NCI-H345 treated with DMSO at 0.1 percent for 48 hours (cell line): ENCODE measurements around the gene HUS1B.
"Not testable (repeated sequence)": the region's sequence is repeated elsewhere in the genome, so short reads cannot be mapped to it uniquely, and the experiment has no call there.

Experiments
- DNase-seq: peaks from one replicate; lab custom pipeline; 2025; ENCODE audit not compliant: unreplicated experiment; lab: John Stamatoyannopoulos, UW

Gene HUS1B

DNA sequence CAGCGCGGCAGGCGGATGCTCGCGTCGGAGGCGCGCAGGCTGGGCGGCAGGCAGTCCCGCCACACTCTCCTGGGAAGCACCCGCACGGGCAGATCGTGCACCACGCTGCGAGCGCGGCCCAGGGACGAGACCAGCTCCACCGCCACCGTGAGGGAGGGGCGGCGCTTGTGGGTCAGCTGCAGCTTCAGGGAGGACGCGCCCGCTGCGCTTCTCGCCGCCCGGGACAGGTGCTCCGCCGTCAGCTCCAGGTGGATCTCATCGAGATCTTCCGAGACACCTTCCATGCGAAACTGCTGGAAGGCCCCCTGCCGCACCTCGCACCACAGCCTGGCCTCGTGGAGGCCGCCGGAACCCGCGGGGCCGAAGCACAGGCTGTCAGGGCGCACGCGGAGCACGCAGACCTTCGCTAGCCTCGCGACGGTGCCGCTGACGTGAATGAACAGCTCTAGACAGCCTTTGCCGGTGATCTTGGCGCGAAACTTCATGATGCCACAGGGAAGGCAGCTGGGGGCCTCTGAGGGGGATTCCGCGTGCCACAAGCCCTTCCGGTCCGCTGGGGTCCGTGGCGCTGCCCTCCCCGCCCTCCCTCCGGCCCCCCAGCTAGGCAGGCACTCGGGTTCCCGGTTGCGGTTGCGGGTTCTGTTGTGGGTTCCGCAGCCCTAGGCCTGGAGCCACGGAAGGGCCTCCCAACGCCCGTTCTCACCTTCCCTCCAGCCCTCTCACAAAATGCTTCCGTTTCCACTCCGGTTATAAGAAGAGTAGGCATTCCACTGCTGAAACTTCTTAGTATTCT lies at the start of gene HUS1B:
TSS of gene HUS1B (minus strand) at position 641 of the 793 bp plus-strand sequence. CDS start at position 485, 156 bp downstream.
- no peak for DNase-seq

DNA sequence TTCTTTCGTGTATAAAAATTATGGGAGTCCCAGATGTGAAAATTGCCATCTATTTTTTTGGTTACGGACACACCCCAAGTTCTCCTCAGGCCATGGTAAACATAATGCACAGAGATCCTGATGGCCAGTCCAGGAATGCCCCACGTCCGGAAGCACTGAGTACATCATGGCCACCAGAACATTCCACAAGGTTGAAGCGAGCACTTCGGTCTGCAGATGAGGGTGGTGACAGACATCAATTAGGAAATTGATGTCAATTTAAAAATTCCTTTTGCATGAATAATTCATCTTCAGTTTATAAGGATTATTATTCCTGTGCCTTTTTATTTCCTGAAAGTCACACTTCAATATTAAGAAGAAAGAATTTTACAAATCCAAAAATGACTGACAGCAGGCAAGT lies 49.2 kb upstream of the HUS1B start:
- DNase-seq: no peak

DNA sequence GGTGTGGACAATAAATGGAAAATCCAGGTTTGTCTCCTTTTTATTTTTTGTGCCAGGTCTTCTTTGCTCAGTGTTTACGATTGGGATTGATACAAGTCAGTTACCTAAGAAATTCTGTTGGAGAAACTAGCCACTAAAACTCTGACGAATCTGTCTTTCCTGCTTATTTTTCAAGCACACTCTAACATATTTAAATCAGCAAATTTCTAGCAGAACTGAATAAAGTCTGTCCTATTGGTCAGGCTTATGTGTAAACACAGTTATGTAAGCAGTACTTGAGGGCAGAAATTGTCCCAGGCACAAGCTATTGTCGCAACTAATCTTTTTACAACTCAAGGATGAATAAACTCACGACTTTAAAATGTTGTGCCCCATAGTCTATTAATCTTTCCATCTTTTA lies 48.1 kb upstream of the HUS1B start:
- no peak for DNase-seq

DNA sequence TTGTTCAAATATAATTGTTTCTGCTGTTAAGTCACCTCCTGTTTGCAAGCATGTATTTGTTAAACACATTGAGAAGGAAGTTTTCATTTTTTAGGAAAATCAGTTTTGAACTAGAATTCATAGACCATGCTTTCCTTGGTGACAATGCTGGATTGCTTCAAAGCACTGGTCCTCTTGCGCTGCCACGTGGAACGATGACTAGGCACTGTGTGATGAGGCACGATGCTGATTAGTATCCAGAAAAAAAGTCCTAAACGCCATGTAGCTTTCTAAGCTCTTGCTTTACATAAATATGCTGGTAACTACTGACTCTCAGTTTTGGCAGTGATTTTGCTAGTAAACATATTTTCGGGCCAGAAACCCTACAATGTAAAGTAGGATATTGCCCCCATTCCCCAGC lies 47.1 kb upstream of the HUS1B start:
- DNase-seq: no peak

DNA sequence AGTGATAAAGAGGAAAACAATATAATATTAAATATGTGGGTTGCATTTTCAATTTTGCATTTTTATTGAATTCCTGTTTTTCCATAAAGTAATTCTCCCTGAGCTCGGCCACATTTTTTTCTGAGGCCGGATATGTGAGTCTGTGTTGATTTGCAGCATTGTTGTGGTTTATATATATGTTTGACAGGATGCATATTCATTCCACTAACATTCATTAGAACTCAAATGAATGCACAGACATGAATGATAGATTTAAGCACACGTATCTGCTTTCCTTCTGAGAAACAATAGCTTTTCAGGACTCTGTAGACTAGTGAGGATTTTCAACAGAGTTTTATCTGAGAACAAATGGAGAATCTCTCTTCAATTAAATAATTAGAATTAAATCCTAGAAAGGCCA lies 46.7 kb upstream of the HUS1B start:
- DNase-seq: no peak

DNA sequence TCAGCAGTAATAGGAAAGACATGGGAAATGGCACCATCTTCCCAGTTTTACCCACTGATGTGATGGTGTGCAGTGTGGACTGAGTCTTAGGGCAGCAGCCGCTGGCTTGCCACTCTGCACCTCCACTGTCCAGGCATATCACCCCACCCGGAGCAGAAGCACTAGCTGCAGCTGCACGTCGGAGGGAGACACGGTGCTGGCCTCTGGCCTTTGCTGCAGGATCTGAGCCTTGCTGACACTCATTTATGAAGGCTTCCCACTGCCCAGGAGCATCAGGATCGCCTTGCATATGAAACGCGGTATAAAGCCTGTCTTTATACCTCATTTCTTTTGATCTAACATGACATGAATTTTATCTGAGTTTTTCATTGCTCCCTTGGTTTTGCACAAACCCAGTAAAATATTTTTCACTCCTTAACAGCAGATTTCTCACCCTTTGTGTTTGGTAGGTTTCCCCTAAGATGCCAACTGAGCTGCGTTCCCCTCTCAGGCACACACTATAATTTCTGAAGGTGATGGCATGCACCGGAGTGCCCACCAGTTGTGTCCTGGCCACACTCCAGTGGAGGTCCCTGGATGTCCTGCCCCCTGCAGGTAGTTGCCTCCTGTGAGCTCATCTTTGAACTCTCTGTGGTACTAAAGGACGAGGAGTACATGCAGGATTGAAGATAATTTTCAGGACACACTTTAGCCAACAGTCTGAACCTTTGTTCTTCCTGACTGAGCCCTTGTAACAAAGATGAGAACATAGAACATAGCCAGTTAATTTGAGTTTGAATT lies 45.0 kb upstream of the HUS1B start:
- no peak for DNase-seq

DNA sequence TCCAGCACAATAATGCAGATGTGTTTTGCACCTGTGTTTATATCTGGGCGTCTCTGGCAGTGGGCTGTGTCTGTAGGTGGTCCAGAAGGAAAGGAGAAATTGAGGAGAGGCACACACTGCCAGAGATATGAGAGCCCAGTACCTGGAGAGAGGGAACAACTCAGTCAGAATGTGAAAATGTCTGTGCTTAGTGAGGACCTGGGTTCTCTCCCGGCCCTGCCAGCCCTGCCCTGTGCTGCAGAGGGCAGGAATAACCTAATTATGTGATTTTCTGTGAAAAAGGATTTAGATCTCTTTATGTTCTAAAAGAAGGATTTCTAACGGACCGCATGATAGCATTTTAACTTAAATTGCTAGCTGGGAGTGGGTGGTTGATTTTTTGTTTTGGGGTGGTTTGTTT lies 44.3 kb upstream of the HUS1B start:
- no peak for DNase-seq

DNA sequence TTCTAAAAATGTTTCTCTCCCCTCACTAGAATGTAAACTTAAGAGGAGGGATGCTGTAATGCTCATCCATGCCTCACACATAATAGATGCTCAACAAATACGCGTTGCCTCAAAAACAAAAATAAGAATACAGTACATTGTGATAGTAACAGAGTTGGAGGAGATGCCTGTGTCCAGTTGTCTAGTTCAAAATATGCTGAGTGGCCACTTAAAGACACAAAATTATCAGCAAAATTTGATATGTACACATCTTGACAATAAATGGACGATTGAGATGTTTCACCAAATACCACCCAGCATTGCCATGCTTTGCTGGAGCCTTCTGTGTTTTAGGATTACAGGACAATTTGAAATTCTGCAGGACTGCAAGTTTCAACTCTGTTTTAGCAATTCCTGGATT lies 43.6 kb upstream of the HUS1B start:
- DNase-seq: no peak

DNA sequence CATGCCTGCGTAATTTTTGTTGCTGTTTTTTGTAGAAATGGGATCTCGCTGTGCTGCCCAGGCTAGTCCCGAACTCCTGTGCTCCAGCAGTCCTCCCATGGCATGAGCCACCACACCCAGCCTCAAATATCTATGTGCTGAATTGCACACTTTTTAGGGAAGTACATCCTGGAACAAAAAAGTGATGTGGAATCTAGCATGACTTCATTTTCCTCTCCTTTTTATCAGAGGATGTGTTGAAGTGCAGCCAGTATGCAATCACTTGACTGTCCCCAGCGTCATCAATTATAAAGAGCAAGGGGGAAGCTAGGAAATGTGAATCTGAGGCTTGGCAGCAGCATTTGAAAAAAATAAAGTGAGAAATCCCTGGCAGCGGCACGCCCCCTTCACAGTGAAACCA lies 42.4 kb upstream of the HUS1B start:
- DNase-seq: no peak

DNA sequence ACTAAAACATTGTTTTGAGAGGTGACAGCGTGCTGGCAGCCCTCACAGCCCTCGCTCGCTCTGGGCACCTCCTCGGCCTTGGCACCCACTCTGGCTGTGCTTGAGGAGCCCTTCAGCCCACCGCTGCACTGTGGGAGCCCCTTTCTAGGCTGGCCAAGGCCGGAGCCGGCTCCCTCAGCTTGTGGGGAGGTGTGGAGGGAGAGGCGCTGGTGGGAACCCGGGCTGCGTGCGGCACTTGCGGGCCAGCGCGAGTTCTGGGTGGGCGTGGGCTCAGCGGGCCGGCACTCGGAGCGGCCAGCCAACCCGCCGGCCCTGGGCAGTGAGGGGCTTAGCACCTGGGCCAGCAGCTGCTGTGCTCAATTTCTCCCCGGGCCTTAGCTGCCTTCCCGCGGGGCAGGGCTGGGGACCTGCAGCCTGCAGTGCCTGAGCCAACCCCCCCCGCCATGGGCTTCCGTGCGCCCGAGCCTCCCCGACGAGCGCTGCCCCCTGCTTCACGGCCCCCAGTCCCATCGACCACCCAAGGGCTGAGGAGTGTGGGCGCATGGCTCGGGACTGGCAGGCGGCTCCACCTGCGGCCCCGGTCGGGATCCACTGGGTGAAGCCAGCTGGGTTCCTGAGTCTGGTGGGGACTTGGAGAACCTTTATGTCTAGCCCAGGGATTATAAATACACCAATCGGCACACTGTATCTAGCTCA lies 37.7 kb upstream of the HUS1B start:
- DNase-seq: not testable (repeated sequence)

DNA sequence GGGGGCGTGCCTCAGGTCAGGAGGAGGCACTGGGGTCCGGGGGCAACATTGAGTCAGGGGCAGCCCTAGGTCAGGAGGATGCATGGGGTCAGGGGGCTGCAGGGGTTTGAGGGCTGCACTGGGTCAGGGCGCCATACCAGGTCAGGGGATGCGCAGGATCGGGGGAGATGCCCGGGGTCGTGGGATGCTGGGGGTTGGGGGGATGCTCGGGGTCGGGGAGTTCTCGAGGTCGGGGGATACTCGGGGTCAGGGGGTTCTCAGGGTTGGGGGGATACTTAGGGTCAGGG lies 36.8 kb upstream of the HUS1B start:
- no peak for DNase-seq

DNA sequence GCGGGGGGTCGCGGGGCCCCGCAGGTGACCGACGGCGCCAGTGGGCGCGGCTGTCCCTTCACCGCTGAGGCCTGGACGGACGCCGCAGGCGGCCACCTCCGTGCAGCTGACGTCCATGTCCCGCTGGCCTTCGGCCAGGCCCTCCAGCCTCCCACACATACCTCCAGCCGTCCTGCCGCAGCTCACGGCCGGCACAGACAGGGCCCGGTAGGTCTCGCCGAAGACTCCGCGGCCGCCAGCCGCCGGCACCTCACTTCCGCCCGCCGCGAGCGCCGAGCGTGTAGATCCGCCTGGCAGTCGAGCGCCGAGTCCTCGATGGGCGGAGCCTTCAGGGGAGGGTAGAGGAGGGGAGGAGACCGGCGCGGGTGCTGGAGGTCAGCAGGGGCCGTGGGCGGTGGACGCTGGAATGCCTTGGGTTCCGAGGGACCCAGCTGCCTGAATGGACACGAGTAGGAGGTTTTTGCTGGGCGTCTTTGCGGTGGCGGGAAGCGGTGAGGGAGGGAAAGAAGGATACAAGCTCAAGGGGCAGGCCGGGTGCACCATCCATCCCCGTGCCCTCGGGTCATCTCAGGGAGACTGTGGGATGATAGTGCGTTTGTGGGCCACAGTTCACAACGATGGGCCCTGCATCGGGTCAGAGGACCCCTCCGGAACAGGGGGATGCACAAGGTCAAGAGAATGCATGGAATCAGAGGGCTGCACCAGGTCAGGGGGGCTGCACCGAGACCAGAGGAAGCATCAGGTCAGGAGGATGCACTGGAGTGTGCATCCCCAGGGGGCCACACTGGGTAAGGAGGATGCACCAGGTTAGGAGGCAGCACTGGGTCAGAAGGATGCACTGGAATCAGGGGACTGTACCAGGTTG lies 36.2 kb upstream of the HUS1B start, which contains the start of gene EXOC2:
TSS of gene EXOC2 (minus strand) at position 282 of the 865 bp plus-strand sequence. CDS start 55,321 bp downstream, outside the sequence.
- DNase-seq: peak; percentile 11

DNA sequence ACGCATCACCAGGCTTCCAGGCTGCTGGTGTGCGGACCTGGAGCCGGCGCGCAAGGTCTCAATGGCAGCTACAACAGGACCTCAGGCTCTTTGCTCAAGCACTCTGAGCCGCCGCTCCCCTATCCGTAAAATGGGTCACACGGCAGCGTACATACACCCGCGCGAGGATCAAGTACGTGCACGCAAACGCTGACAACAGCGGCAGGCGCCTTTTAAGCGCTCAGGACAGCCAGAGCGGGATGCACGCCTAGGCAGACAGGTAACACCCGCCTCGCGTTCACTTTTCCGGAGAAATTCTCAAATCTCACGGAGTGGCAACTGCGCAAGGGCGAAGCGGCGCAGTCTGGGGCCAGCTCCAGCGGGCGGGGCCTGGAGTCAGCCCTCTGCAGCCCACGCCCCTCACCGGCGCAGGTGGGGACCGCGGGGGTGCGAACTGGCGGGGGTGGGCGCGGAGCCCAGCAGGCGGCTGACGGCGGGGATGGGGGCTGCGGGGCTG lies 35.5 kb upstream of the HUS1B start:
- DNase-seq: no peak

DNA sequence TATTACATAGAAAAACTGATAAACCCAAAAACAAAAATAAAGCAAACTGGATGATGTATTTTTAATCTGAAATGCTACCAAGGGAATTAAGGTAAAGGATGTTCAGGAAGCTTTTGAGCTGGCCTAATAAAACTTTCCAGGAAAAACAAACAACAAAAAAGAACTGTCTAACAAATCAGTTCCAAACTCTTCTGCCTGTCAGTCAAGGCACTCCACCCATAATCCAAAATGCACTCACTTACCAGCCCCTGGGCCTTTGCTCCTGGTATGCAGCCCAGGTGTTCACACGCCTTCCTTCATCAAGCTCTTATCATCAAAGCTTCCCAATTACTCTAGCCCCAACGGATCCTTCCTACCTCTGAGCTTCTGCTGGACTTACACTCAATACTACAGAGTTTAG lies 32.3 kb upstream of the HUS1B start:
- DNase-seq: no peak

DNA sequence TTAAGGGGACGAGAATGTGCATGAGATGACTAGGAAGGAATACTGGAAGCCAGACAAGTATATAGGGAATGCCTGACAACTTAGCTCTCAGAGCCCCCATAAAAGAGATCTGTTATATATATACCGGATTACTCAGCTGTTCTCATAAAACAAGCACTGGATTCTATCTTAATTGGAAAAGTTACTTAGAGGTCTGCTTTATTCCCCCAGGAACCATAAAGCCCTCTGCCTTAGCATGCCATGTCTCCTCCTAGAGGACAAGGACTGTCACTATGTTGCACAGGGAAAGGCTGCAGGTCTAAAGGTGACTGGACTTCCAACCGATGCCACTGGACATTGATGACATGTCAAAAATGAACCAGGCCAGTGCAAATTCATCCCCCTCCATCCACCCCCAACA lies 29.6 kb upstream of the HUS1B start:
- no peak for DNase-seq

DNA sequence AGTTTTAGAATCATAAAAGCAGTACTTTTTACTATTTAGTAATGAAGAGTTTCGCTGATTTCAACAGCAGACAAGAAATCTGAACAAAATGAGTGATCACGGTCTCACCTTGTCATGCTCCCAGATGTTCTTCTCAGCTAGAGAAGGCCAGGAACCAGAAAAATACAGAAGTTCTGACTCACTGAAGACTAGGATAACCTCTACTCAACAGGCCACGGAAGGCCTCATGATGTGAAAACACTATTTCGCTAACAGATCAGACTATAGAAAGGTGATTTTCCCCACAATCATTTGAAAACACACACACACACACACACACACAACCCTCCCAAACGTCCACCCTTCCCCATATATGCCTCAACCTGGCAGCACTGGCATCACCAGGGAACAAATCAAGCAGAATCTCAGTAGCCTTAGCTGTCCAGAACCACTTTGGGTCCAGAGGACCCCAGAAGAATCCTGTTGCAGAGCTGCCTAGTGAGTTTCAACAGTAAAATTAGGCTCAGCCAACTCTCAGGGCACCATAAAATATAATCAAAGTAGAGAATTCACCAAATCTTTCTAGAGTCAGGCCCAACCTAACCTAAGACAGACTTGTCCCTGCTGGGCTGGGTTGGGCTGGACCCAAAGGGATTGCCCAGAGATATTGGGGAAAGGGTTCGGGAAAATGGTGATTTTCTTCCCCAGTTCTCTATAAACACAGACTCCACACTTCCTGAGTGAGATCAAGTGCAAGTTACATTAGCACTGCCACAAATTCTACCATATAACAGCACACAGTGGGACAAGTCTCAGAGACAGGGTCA lies 28.1 kb upstream of the HUS1B start:
- no peak for DNase-seq

DNA sequence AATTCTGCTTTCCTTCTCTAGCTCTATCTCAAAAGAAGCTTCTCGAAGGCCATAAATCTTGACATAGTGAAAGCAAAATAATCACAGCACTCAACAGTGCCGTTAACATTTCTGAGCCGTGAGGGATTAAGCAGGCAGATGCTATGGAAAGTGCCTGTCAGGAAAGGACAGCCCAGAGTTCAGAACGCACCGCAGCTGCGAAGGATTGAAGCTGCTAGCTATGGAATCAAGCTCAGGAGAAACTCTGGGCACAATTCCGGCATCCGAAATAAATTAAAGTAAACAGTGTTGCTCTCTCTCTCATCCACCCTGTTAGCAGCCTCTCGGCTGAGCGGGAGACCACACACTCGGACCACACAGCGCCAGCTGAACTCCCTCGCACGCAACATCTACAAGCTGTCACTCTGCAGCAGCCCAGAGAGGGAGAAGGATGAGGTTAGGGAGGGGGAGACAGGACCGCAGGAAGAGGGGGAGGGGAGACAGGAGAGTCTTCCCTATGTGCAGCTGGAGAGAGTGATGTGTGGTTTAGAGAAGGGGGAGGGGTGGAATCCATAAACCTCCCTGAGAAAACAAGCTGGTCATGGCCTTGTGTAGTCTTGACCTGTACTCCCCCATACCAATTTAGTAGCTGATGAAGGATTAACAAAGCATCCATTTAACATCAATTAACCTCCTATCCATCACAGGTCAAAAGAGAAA lies 27.0 kb upstream of the HUS1B start:
- DNase-seq: no peak

DNA sequence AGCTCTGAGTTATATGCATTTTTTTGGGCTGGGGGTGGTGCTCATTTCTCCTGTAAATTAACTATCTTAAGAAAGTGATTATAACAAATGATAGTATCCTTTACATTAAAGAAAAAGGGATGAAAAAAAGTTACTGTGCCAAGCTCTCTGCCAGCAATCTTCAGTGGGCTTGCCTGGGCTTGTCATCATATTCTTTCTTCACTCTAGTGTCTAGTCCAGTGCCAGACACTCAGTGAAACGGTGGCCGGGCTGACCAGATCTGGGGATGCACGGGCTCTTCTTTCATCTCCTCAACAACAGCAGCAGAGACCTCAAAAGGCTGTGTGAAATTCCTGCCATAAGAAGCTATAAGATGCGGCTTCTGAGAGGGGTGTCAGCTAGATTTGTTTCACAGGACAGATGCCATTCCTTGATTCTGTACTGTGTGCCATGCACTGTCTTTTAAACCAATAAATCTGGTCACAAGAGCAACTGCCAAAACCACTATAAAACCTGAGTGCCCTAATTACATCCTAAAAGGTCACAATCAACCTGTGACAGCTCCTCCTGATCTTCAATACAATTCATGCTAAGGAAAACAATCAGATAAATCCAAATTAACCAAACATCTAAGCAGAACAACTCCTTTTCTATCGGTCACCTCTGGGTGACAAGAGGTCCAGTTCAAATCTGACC lies 23.9 kb upstream of the HUS1B start:
- no peak for DNase-seq

DNA sequence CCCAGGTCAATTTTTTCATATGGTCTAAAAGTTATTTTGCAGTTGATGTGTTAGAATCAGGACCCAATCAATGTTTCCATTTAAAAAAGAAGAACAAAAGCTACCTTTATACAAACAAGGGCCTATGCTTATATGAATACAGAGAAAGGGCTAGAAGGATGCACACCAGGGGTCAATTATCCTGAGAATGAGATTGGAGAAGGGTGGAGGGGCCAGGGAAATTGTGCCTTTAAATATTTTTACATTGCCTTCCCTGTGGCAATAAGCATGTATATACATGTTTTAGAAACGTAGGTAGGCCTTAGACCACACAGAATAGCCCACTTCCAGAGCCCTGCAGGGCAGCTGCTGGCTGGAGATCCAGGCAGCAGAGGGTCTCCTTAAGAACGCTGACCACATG lies 23.4 kb upstream of the HUS1B start:
- no peak for DNase-seq
